Measurements from ENCODE around the gene ADPRHL1.
A peak's percentile ranks its signal among the peaks of the same experiment; 100 is the strongest.
"Not testable (repeated sequence)": the region's sequence is repeated elsewhere in the genome, so short reads cannot be mapped to it uniquely, and the experiment has no call there.

ADPRHL1 gene

DNA sequence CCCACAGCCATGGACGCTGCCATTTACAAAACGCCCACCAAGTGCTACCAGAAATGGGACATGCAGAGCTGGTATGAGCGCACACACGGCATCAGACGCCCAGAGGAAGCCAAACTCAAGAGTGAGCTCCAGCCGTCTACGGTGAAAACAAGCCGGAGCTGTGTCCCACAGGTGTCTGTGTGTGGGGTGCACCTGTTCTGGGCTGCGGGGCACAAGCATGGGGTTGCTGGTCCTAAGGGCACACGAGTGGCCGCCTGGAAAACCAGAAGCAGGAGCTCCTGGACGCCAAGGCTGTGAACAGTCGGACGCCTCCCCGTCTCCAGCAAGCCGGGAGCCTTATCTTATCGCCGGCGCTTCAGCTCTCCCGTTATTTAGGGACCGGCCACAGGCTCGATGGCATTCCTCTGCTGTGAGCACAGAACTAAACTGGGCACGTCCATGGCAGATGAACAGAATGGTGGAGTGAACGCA lies 1.3 kb downstream of the ADPRHL1 start:
- H3K4me3 Mint-ChIP-seq: no peak overlapping the region
- H3K36me3 Mint-ChIP-seq: peaks cover 22% of the 10 kb centered on the region
- H3K27ac Mint-ChIP-seq: no peak overlapping the region
- no peaks in the 10 kb centered on the region for H3K4me1 Mint-ChIP-seq
- ATAC-seq: no peak
- no peaks in the 10 kb centered on the region for H3K9me3 Mint-ChIP-seq
- no peak for DNase-seq (ENCODE audit: low spot score in 2 of 2)

DNA sequence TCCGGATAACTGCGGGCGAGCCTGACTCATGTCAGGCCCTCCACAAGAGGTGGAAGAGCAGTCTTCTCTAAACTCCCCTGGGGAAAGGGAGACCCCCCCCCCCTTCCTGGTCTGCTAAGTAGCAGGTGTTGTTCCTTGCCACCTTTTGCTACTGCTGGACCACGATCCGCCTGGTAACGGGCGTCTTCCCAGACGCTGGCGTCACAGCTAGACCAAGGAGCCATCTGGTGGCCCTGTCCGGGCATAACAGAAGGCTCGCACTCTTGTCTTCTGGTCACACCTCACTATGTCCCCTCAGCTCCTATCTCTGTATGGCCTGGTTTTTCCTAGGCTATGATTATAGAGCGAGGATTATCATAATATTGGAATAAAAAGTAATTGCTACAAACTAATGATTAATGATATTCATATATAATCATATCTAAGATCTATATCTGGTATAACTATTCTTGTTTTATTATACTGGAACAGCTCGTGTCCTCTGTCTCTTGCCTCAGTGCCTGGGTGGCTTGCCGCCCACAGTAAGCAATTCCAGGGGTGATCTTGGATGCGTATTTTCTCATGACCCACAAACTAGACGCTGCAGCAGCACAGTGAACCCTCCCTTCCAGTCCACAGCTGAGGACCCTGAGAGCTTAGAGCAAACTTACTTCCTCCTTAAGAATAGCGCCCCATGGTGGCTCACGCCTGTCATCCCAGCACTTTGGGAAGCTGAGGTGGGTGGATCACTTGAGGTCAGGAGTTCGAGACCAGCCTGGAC lies 2.2 kb downstream of the ADPRHL1 start:
- DNase-seq (ENCODE audit: low spot score in 2 of 2); H3K4me1 Mint-ChIP-seq; H3K9me3 Mint-ChIP-seq; ATAC-seq; H3K27ac Mint-ChIP-seq; H3K4me3 Mint-ChIP-seq: not testable (repeated sequence)
- peaks cover 15% of the 10 kb centered on the region for H3K36me3 Mint-ChIP-seq

DNA sequence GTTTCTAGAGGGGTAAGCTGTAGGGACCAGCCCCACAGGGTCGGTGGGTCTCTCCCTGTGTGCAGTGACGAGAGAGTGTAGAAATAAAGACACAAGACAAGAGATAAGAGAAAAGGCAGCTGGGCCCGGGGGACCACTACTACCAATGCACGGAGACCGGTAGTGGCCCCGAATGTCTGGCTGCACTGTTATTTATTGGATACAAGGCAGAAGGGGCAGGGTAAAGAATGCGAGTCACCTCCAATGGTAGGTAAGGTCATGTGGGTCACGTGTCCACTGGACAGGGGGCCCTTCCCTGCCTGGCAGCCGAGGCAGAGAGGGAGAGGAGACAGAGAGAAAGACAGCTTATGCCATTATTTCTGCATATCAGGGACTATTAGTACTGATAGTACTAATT lies 2.9 kb downstream of the ADPRHL1 start:
- H3K4me3 Mint-ChIP-seq; DNase-seq (ENCODE audit: low spot score in 2 of 2); H3K27ac Mint-ChIP-seq; H3K4me1 Mint-ChIP-seq; H3K36me3 Mint-ChIP-seq; ATAC-seq; H3K9me3 Mint-ChIP-seq: not testable (repeated sequence)

DNA sequence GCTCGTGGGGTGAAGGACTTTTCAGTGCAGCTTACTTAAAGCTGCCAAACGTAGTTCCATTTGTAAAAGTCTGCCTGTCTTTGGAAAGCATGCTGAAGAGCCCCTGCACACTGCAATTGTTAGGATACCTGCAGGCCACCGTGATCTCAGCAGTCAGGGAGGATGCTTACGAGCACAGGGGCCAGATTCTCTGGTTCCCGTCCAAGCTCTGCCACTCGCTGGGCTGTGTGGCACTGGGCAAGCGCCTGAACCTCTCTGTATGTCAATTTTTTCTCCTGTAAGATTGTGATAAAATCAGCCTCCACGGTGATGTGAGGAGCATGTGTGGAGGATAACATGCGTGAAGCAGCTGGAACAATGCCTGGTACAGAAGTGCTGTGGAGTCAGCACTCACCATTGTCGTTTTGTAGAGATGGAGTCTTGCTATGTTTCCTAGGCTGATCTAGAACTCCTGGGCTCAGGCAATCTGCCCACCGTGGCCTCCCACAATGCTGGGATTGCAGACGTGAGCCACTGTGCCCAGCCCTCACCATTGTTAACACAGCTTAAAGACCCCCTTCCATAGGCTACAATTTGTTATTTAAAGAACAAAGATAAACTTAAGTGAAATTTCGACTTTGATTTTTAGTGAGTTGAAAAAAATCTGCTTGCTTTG lies 3.5 kb downstream of the ADPRHL1 start:
- DNase-seq (ENCODE audit: low spot score in 2 of 2) (no peak), ATAC-seq (no peak)
- Mint-ChIP-seq H3K36me3 (peaks cover 6% of the 10 kb centered on the region), H3K27ac (peak overlapping the region; percentile 48), H3K4me3 (peak overlapping the region; percentile 58), H3K4me1 (no peaks in the 10 kb centered on the region), H3K9me3 (no peaks in the 10 kb centered on the region)

GRCh38 chr13:113448885-113449692 lies 4.2 kb downstream of the ADPRHL1 start:
- Mint-ChIP-seq H3K4me1 (no peaks in the 10 kb centered on the region), H3K27ac (peak overlapping the region; percentile 48), H3K36me3 (peaks cover 6% of the 10 kb centered on the region), H3K4me3 (peak overlapping the region; percentile 58), H3K9me3 (no peaks in the 10 kb centered on the region)
- DNase-seq (ENCODE audit: low spot score in 2 of 2) (peak in 1 of 2 donors; percentile 51), ATAC-seq (peak; percentile 75)

GRCh38 chr13:113448545-113448884 lies 4.8 kb downstream of the ADPRHL1 start:
- H3K4me3 Mint-ChIP-seq: peak overlapping the region; percentile 58
- H3K4me1 Mint-ChIP-seq: no peaks in the 10 kb centered on the region
- DNase-seq (ENCODE audit: low spot score in 2 of 2) (no peak), ATAC-seq (no peak)
- H3K36me3 Mint-ChIP-seq: peaks cover 4% of the 10 kb centered on the region
- H3K27ac Mint-ChIP-seq: peak overlapping the region; percentile 48
- no peaks in the 10 kb centered on the region for H3K9me3 Mint-ChIP-seq

DNA sequence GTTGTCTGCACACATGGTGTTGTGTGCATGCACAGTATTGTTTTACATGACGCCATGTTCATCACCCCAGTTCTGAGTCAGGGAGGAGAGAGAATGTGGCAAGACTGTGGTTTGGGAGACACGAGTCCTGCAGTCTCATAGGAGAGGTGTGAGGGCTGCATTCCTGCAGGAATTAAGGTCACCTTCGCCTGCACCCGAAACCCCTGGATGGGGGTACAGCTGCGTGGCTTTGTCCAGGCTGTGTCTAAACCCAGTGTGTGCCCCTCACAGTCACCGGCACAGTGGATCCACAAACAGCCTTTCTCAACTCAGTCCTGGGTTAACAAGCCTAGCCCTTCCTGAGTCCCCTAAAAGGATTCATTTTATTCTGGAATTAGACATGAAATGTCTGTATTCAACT lies 5.7 kb downstream of the ADPRHL1 start:
- Mint-ChIP-seq H3K9me3 (no peaks in the 10 kb centered on the region), H3K27ac (no peak overlapping the region), H3K4me3 (no peak overlapping the region), H3K4me1 (no peaks in the 10 kb centered on the region), H3K36me3 (no peaks in the 10 kb centered on the region)
- ATAC-seq: no peak
- no peak for DNase-seq (ENCODE audit: low spot score in 2 of 2)

DNA sequence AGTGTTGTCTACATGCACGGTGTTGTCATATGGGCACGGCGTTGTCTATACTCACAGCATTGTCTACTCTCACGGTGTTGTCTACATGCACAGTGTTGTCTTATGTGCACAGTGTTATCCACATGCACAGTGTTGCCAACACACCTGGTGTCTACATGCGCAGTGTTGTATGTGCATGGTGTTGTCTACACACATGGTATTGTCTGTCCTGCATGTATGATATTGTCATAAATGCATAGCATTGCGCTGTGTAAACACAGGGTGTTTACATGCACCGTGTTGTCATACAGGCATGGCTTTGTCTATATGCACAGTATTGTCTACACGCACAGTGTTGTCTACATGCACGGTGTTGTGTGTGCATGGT lies 6.8 kb downstream of the ADPRHL1 start:
- Mint-ChIP-seq H3K36me3 (no peaks in the 10 kb centered on the region), H3K4me3 (no peak overlapping the region), H3K9me3 (no peaks in the 10 kb centered on the region), H3K27ac (no peak overlapping the region), H3K4me1 (no peaks in the 10 kb centered on the region)
- ATAC-seq (no peak), DNase-seq (ENCODE audit: low spot score in 2 of 2) (no peak)

DNA sequence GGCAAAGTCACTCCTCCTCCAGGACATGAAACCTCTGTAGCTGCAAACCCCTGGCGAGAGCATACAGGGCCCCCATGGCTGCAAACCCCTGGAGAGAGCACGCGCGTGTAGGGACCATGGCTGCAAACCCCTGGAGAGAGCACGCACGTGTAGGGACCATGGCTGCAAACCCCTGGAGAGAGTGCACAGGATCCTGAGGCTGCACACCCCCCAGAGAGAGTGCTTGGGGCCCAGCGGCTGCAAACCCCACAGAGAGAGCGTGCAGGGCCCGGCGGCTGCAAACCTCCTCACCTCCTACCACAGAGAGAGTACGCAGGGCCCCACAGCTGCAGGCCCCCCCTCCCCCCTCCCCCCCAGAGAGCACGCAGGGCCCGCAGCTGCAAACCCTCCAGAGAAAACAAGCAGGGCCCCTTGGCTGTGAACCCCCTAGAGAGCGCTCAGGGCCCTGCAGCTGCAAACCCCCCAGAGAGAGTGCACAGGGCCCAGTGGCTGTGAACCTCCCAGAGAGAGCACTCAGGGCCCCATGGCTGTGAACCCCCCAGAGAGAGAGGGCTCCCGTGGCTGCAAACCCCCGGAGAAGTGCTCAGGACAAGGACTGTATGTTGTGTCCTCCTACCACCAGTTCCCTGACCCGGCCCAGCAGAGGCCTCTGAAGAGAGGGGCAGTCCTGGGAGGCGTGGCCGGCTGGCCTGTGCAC lies 7.3 kb downstream of the ADPRHL1 start:
- DNase-seq (ENCODE audit: low spot score in 2 of 2) (no peak), ATAC-seq (no peak)
- H3K9me3 Mint-ChIP-seq: no peaks in the 10 kb centered on the region
- H3K36me3 Mint-ChIP-seq: no peaks in the 10 kb centered on the region
- no peaks in the 10 kb centered on the region for H3K4me1 Mint-ChIP-seq
- no peak overlapping the region for H3K27ac Mint-ChIP-seq
- H3K4me3 Mint-ChIP-seq: no peak overlapping the region

GRCh38 chr13:113443991-113444390 lies 9.3 kb downstream of the ADPRHL1 start:
- Mint-ChIP-seq H3K4me1 (no peaks in the 10 kb centered on the region), H3K9me3 (no peaks in the 10 kb centered on the region), H3K36me3 (no peaks in the 10 kb centered on the region), H3K27ac (no peak overlapping the region), H3K4me3 (no peak overlapping the region)
- DNase-seq (ENCODE audit: low spot score in 2 of 2) (no peak), ATAC-seq (no peak)

DNA sequence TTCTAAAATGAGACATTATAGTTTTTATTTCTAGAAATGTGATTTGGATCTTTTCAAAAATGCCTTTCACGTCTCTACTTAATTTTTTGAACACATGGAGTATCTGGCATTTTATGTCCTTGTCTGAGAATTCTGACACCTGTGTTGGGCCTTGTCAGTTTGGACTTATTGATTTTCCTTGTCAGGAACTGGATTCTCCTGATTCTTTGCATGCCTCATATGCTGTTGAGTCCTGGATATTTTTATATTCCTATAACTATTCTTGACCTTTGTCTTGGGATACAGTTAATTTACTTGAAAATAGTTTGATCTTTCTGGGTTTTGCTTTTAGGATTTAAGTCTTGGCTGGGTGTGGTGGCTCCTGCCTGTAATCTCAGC lies 10.3 kb downstream of the ADPRHL1 start:
- Mint-ChIP-seq H3K27ac (no peak overlapping the region), H3K4me3 (no peak overlapping the region), H3K36me3 (no peaks in the 10 kb centered on the region), H3K9me3 (no peaks in the 10 kb centered on the region), H3K4me1 (no peaks in the 10 kb centered on the region)
- no peak for ATAC-seq
- no peak for DNase-seq (ENCODE audit: low spot score in 2 of 2)

DNA sequence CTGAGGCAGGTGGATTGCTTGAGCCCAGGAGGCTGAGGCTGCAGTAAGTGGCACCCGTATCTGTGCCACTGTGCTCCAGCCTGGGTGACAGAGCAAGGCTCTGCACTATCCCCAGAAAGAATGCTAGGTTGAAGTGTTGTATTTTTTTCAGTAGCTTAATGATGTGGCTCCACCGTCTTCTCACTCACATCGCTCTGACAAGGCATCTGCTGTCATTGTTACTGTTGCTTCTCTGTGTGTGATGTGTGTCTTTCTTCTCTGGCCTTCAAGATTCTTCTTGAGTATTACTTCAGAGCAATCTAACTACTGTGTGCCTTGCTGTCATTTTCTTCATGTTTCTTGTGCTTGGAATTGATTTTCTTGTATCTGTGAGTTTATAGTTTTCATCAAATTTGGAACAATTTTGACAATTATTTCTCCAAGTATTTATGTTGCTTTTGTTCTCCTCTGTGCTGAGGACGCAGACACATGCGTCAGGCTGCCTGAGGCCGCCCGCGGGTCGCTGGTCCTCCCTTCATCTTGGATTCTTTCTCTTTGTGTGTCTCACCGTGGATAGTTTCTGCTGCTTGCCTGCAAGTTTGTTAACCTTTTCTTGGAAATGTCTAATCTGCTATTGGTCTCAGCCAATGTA lies 10.8 kb downstream of the ADPRHL1 start:
- H3K27ac Mint-ChIP-seq: no peak overlapping the region
- ATAC-seq: no peak
- no peak overlapping the region for H3K4me3 Mint-ChIP-seq

GRCh38 chr13:113441661-113442060 lies 11.6 kb downstream of the ADPRHL1 start:
- no peak for DNase-seq (ENCODE audit: low spot score in 2 of 2)
- Mint-ChIP-seq H3K4me1 (no peaks in the 10 kb centered on the region), H3K4me3 (no peak overlapping the region), H3K9me3 (no peaks in the 10 kb centered on the region), H3K27ac (no peak overlapping the region), H3K36me3 (no peaks in the 10 kb centered on the region)
- no peak for ATAC-seq

More for the DNA sequence above, 10.8 kb downstream of the ADPRHL1 start:
- H3K9me3 Mint-ChIP-seq: no peaks in the 10 kb centered on the region
- H3K36me3 Mint-ChIP-seq: no peaks in the 10 kb centered on the region
- no peaks in the 10 kb centered on the region for H3K4me1 Mint-ChIP-seq
- no peak for DNase-seq (ENCODE audit: low spot score in 2 of 2)

GRCh38 chr13:113437408-113438010 lies 15.8 kb downstream of the ADPRHL1 start:
- Mint-ChIP-seq H3K4me1 (no peaks in the 10 kb centered on the region), H3K27ac (no peak overlapping the region), H3K36me3 (no peaks in the 10 kb centered on the region), H3K9me3 (no peaks in the 10 kb centered on the region), H3K4me3 (no peak overlapping the region)
- peak; percentile 68 for ATAC-seq
- no peak for DNase-seq (ENCODE audit: low spot score in 2 of 2)
